IgD-negative memory B cell (primary cell): ENCODE measurements around the gene CTR9. TPM values are rescaled to one million over a fixed set of nuclear protein-coding genes. Genes with fewer than 3 reads are reported as not detected.

ENCODE experiments used
- H3K27ac Mint-ChIP-seq, 3 donors: one replicate each; pipeline ENCODE4 v1.8.0; 2020 to 2022; ENCODE audit warnings: mild to moderate bottlenecking in 3 of 3, mixed read lengths in 3 of 3, moderate library complexity in 1 of 3
- H3K27me3 Mint-ChIP-seq: one replicate; pipeline ENCODE4 v1.8.0; 2021; ENCODE audit warnings: mixed read lengths
- H3K36me3 Mint-ChIP-seq: one replicate; pipeline ENCODE4 v1.8.0; 2020; ENCODE audit warnings: mild to moderate bottlenecking, mixed read lengths
- H3K4me1 Mint-ChIP-seq, 3 donors: one replicate each; pipeline ENCODE4 v1.8.0; 2020 to 2022; ENCODE audit warnings: mixed read lengths in 3 of 3, mild to moderate bottlenecking in 1 of 3
- H3K4me3 Mint-ChIP-seq, 4 donors: one replicate each; pipeline ENCODE4 v1.8.0; 2020 to 2022; ENCODE audit warnings: mild to moderate bottlenecking in 4 of 4, mixed read lengths in 4 of 4, moderate library complexity in 3 of 4
- H3K9me3 Mint-ChIP-seq, 3 donors: one replicate each; pipeline ENCODE4 v1.8.0; 2020 to 2021; ENCODE audit warnings: mixed read lengths in 3 of 3, mild to moderate bottlenecking in 1 of 3
- polyA plus RNA-seq: library from polyadenylated mRNA; unstranded; fragments of 300-500 nt; fragmentation: Illumina TruSeq; gene quantifications from one replicate; pipeline ENCODE4 v1.2.3, GENCODE V29; 2021

Gene CTR9
- polyA plus RNA-seq, 1 donor from 2014 or later, result 49.3 TPM

- Mint-ChIP-seq H3K27ac (no peak overlapping the region), H3K36me3 (peaks cover 5% of the 10 kb centered on the region), H3K27me3 (no peaks in the 10 kb centered on the region), H3K9me3 (no peaks in the 10 kb centered on the region), H3K4me3 (no peak overlapping the region), H3K4me1 (peaks cover 10 to 18% (median 10%) of the 10 kb centered on the region in 3 donors)
These were observed 7.9 kb downstream of the CTR9 start for GRCh38 chr11:10758957-10759356.

- Mint-ChIP-seq H3K4me3 (no peak overlapping the region), H3K27me3 (no peaks in the 10 kb centered on the region), H3K9me3 (no peaks in the 10 kb centered on the region), H3K27ac (no peak overlapping the region), H3K36me3 (peaks cover 11% of the 10 kb centered on the region), H3K4me1 (peaks cover 12 to 22% (median 18%) of the 10 kb centered on the region in 3 donors)
These were observed 10.1 kb downstream of the CTR9 start for GRCh38 chr11:10761085-10761698.

- Mint-ChIP-seq H3K27me3 (no peaks in the 10 kb centered on the region), H3K27ac (peak overlapping the region in 1 of 3 donors; percentile 43), H3K9me3 (no peaks in the 10 kb centered on the region), H3K4me1 (peaks cover 12 to 22% (median 18%) of the 10 kb centered on the region in 3 donors), H3K4me3 (peak overlapping the region in 1 of 4 donors; percentile 73), H3K36me3 (peaks cover 12% of the 10 kb centered on the region)
These were observed 11.1 kb downstream of the CTR9 start for GRCh38 chr11:10762185-10762584.

- H3K4me3 Mint-ChIP-seq, result no peak overlapping the region
- peaks cover 14% of the 10 kb centered on the region for H3K36me3 Mint-ChIP-seq
- H3K4me1 Mint-ChIP-seq, result peaks cover 12 to 22% (median 18%) of the 10 kb centered on the region in 3 donors
- H3K27me3 Mint-ChIP-seq, result no peaks in the 10 kb centered on the region
- peak overlapping the region in 1 of 3 donors; percentile 4 for H3K27ac Mint-ChIP-seq
- no peaks in the 10 kb centered on the region for H3K9me3 Mint-ChIP-seq
These were observed 11.9 kb downstream of the CTR9 start for GRCh38 chr11:10762913-10763421.

- H3K4me1 Mint-ChIP-seq, result peaks cover 12 to 22% (median 18%) of the 10 kb centered on the region in 3 donors
- H3K9me3 Mint-ChIP-seq, result no peaks in the 10 kb centered on the region
- no peaks in the 10 kb centered on the region for H3K27me3 Mint-ChIP-seq
- H3K27ac Mint-ChIP-seq, result peak overlapping the region in 1 of 3 donors; percentile 32
- H3K36me3 Mint-ChIP-seq, result peaks cover 14% of the 10 kb centered on the region
- peak overlapping the region in 1 of 4 donors; percentile 32 for H3K4me3 Mint-ChIP-seq
These were observed 12.7 kb downstream of the CTR9 start for GRCh38 chr11:10763766-10764165.

- Mint-ChIP-seq H3K9me3 (no peaks in the 10 kb centered on the region), H3K27ac (peak overlapping the region in 2 of 3 donors; percentile 35 to 38), H3K4me1 (peaks cover 12 to 22% (median 18%) of the 10 kb centered on the region in 3 donors), H3K27me3 (no peaks in the 10 kb centered on the region), H3K36me3 (peaks cover 16% of the 10 kb centered on the region), H3K4me3 (no peak overlapping the region)
These were observed 13.4 kb downstream of the CTR9 start for GRCh38 chr11:10764412-10764811.

- no peak overlapping the region for H3K27ac Mint-ChIP-seq
These were observed 19.7 kb downstream of the CTR9 start for GRCh38 chr11:10770626-10771254.

GRCh38 chr11:10771457-10771856, 20.4 kb downstream of the CTR9 start:
- Mint-ChIP-seq H3K27me3 (no peaks in the 10 kb centered on the region), H3K9me3 (no peaks in the 10 kb centered on the region)

More at GRCh38 chr11:10770626-10771254, 19.7 kb downstream of the CTR9 start:
- Mint-ChIP-seq H3K9me3 (no peaks in the 10 kb centered on the region), H3K36me3 (peaks cover 15% of the 10 kb centered on the region), H3K4me1 (no peaks in the 10 kb centered on the region), H3K27me3 (no peaks in the 10 kb centered on the region), H3K4me3 (no peak overlapping the region)

GRCh38 chr11:10774811-10775210, 23.8 kb downstream of the CTR9 start:
- Mint-ChIP-seq H3K4me3 (no peak overlapping the region), H3K27me3 (no peaks in the 10 kb centered on the region), H3K27ac (peak overlapping the region in 1 of 3 donors; percentile 83), H3K36me3 (peaks cover 10% of the 10 kb centered on the region), H3K4me1 (peaks cover 0 to 4% (median 0%) of the 10 kb centered on the region in 3 donors), H3K9me3 (no peaks in the 10 kb centered on the region)

More at GRCh38 chr11:10771457-10771856, 20.4 kb downstream of the CTR9 start:
- H3K4me1 Mint-ChIP-seq, result no peaks in the 10 kb centered on the region
- no peak overlapping the region for H3K4me3 Mint-ChIP-seq
- H3K27ac Mint-ChIP-seq, result no peak overlapping the region
- H3K36me3 Mint-ChIP-seq, result peaks cover 13% of the 10 kb centered on the region

- Mint-ChIP-seq H3K27ac (no peak overlapping the region), H3K4me3 (no peak overlapping the region), H3K4me1 (peaks cover 0 to 4% (median 0%) of the 10 kb centered on the region in 3 donors), H3K36me3 (peaks cover 6% of the 10 kb centered on the region), H3K27me3 (no peaks in the 10 kb centered on the region), H3K9me3 (no peaks in the 10 kb centered on the region)
These were observed 26.3 kb downstream of the CTR9 start for GRCh38 chr11:10777393-10777793.

GRCh38 chr11:10777806-10778205, 26.8 kb downstream of the CTR9 start:
- H3K9me3 Mint-ChIP-seq, result no peaks in the 10 kb centered on the region
- H3K27me3 Mint-ChIP-seq, result no peaks in the 10 kb centered on the region
- no peak overlapping the region for H3K27ac Mint-ChIP-seq
- H3K4me1 Mint-ChIP-seq, result peaks cover 0 to 4% (median 0%) of the 10 kb centered on the region in 3 donors
- H3K36me3 Mint-ChIP-seq, result peaks cover 5% of the 10 kb centered on the region
- no peak overlapping the region for H3K4me3 Mint-ChIP-seq

- no peak overlapping the region for H3K4me3 Mint-ChIP-seq
These were observed 27.3 kb downstream of the CTR9 start for GRCh38 chr11:10778217-10778970.

GRCh38 chr11:10779086-10779485, 28.0 kb downstream of the CTR9 start:
- Mint-ChIP-seq H3K4me3 (no peak overlapping the region), H3K4me1 (peaks cover 0 to 4% (median 0%) of the 10 kb centered on the region in 3 donors), H3K27ac (peak overlapping the region in 1 of 3 donors; percentile 81), H3K36me3 (peaks cover 5% of the 10 kb centered on the region), H3K9me3 (no peaks in the 10 kb centered on the region), H3K27me3 (no peaks in the 10 kb centered on the region)

More at GRCh38 chr11:10778217-10778970, 27.3 kb downstream of the CTR9 start:
- Mint-ChIP-seq H3K9me3 (no peaks in the 10 kb centered on the region), H3K36me3 (peaks cover 5% of the 10 kb centered on the region), H3K4me1 (peaks cover 0 to 4% (median 0%) of the 10 kb centered on the region in 3 donors), H3K27me3 (no peaks in the 10 kb centered on the region), H3K27ac (no peak overlapping the region)

GRCh38 chr11:10780040-10780439, 29.0 kb downstream of the CTR9 start:
- peaks cover 2% of the 10 kb centered on the region for H3K36me3 Mint-ChIP-seq
- H3K27me3 Mint-ChIP-seq, result no peaks in the 10 kb centered on the region

More at GRCh38 chr11:10780040-10780439, 29.0 kb downstream of the CTR9 start:
- peaks cover 0 to 4% (median 0%) of the 10 kb centered on the region in 3 donors for H3K4me1 Mint-ChIP-seq
- no peak overlapping the region for H3K27ac Mint-ChIP-seq
- H3K9me3 Mint-ChIP-seq, result no peaks in the 10 kb centered on the region
- no peak overlapping the region for H3K4me3 Mint-ChIP-seq
